Measurements from ENCODE around the gene PDIK1L.

PDIK1L gene

GRCh38 chr1:26111530-26112406 lies at the start of gene PDIK1L:
PDIK1L (plus strand) TSS chr1:26111824; CDS start chr1:26114309, 2,485 bp downstream.
- ChIA-PET CTCF (interaction anchor here (0.7 to 2.5 kb wide), 3 partner anchors 15 to 33 kb away, joined by 3 to 18 read pairs (median 4); no protein-coding TSS in a partner anchor), POLR2A (interaction anchor here (0.9 to 1.8 kb wide), 8 partner anchors 12 to 168 kb away, joined by 3 to 7 read pairs (median 4); partner anchors contain the start of genes CEP85 and SH3BGRL3)
- H3K4me3 ChIP-seq (ENCODE audit: low read depth, low read length) = peak within 1 kb of the TSS; percentile 92
- H3K27ac ChIP-seq (ENCODE audit: extremely low read depth, low read depth, low read length) = peak within 1 kb of the TSS; percentile 87
- no peaks in the 10 kb centered on the region for H3K4me1 ChIP-seq (ENCODE audit: control insufficient read depth, insufficient read depth, low read length)
- no peaks in the 10 kb centered on the region for H3K9me3 ChIP-seq (ENCODE audit: control insufficient read depth, insufficient read depth, low read depth, low read length)
- H3K36me3 ChIP-seq (ENCODE audit: control insufficient read depth in 2 of 2, insufficient read depth in 1 of 2, low read length in 2 of 2) = peaks cover 5 to 27% of the 10 kb centered on the region in 2 experiments; a peak in 2 of 3 replicates
- TF ChIP-seq KLF7 (tag by site-specific recombination; IDR thresholded peaks at IDR 0.05; ENCODE audit: borderline replicate concordance) (0 out of 2 replicates have a peak, but pooled peaks have one; percentile 36), ZNF184 (tag by site-specific recombination; IDR thresholded peaks at IDR 0.05) (peak; percentile 54; the same call in 1 of the 2 replicates), GFI1B (tag by site-specific recombination; IDR thresholded peaks at IDR 0.05) (0 out of 2 replicates have a peak, but pooled peaks have one; percentile 13), REPIN1 (tag by site-specific recombination; IDR thresholded peaks at IDR 0.05; ENCODE audit: low read depth) (peak; percentile 77; the same call in 1 of the 2 replicates), ZNF654 (tag by site-specific recombination; IDR thresholded peaks at IDR 0.05; ENCODE audit: low read depth) (no peak), ZBTB20 (tag by site-specific recombination; IDR thresholded peaks at IDR 0.05) (peak; percentile 88), ZSCAN30 (tag by site-specific recombination; IDR thresholded peaks at IDR 0.05) (peak; percentile 44), ZIC2 (tag by site-specific recombination; IDR thresholded peaks at IDR 0.05) (peak; percentile 34; the same call in 1 of the 2 replicates), ZNF521 (tag by site-specific recombination; IDR thresholded peaks at IDR 0.05) (no peak), ZNF558 (tag by site-specific recombination; IDR thresholded peaks at IDR 0.05) (no peak), ZNF837 (tag by site-specific recombination; IDR thresholded peaks at IDR 0.05) (no peak), ZNF292 (tag by site-specific recombination; IDR thresholded peaks at IDR 0.05; ENCODE audit: borderline replicate concordance, low read depth) (no peak), ZNF214 (tag by site-specific recombination; IDR thresholded peaks at IDR 0.05; ENCODE audit: borderline replicate concordance) (no peak), PRDM1 (tag by site-specific recombination; IDR thresholded peaks at IDR 0.05) (no peak), ZNF514 (tag by site-specific recombination; IDR thresholded peaks at IDR 0.05) (no peak), ZNF792 (tag by site-specific recombination; IDR thresholded peaks at IDR 0.05) (no peak), ZNF266 (tag by site-specific recombination; IDR thresholded peaks at IDR 0.05; ENCODE audit: low read depth) (no peak), ZEB2 (tag by site-specific recombination; IDR thresholded peaks at IDR 0.05) (peak; percentile 96), ZNF600 (tag by site-specific recombination; IDR thresholded peaks at IDR 0.05) (peak; percentile 77), ZNF146 (tag by site-specific recombination; IDR thresholded peaks at IDR 0.05) (0 out of 2 replicates have a peak, but pooled peaks have one; percentile 35), ZSCAN18 (tag by site-specific recombination; IDR thresholded peaks at IDR 0.05) (no peak), ZNF830 (tag by site-specific recombination; IDR thresholded peaks at IDR 0.05; ENCODE audit: low read depth) (no peak), GLIS1 (tag by site-specific recombination; IDR thresholded peaks at IDR 0.05) (peak; percentile 33; the same call in 1 of the 2 replicates), KLF10 (tag by site-specific recombination; IDR thresholded peaks at IDR 0.05) (peak; percentile 100), KLF9 (tag by site-specific recombination; IDR thresholded peaks at IDR 0.05; ENCODE audit: low read depth) (peak; percentile 99)
- TF ChIP-seq, protein P1, sequence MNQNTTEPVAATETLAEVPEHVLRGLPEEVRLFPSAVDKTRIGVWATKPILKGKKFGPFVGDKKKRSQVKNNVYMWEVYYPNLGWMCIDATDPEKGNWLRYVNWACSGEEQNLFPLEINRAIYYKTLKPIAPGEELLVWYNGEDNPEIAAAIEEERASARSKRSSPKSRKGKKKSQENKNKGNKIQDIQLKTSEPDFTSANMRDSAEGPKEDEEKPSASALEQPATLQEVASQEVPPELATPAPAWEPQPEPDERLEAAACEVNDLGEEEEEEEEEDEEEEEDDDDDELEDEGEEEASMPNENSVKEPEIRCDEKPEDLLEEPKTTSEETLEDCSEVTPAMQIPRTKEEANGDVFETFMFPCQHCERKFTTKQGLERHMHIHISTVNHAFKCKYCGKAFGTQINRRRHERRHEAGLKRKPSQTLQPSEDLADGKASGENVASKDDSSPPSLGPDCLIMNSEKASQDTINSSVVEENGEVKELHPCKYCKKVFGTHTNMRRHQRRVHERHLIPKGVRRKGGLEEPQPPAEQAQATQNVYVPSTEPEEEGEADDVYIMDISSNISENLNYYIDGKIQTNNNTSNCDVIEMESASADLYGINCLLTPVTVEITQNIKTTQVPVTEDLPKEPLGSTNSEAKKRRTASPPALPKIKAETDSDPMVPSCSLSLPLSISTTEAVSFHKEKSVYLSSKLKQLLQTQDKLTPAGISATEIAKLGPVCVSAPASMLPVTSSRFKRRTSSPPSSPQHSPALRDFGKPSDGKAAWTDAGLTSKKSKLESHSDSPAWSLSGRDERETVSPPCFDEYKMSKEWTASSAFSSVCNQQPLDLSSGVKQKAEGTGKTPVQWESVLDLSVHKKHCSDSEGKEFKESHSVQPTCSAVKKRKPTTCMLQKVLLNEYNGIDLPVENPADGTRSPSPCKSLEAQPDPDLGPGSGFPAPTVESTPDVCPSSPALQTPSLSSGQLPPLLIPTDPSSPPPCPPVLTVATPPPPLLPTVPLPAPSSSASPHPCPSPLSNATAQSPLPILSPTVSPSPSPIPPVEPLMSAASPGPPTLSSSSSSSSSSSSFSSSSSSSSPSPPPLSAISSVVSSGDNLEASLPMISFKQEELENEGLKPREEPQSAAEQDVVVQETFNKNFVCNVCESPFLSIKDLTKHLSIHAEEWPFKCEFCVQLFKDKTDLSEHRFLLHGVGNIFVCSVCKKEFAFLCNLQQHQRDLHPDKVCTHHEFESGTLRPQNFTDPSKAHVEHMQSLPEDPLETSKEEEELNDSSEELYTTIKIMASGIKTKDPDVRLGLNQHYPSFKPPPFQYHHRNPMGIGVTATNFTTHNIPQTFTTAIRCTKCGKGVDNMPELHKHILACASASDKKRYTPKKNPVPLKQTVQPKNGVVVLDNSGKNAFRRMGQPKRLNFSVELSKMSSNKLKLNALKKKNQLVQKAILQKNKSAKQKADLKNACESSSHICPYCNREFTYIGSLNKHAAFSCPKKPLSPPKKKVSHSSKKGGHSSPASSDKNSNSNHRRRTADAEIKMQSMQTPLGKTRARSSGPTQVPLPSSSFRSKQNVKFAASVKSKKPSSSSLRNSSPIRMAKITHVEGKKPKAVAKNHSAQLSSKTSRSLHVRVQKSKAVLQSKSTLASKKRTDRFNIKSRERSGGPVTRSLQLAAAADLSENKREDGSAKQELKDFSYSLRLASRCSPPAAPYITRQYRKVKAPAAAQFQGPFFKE (tag by site-specific recombination; IDR thresholded peaks at IDR 0.05; ENCODE audit: borderline replicate concordance) = no peak
- TF ChIP-seq, protein P2, sequence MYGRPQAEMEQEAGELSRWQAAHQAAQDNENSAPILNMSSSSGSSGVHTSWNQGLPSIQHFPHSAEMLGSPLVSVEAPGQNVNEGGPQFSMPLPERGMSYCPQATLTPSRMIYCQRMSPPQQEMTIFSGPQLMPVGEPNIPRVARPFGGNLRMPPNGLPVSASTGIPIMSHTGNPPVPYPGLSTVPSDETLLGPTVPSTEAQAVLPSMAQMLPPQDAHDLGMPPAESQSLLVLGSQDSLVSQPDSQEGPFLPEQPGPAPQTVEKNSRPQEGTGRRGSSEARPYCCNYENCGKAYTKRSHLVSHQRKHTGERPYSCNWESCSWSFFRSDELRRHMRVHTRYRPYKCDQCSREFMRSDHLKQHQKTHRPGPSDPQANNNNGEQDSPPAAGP (tag by site-specific recombination; IDR thresholded peaks at IDR 0.05) = peak; percentile 73; the same call in 1 of the 2 replicates
- TF ChIP-seq, protein P3, sequence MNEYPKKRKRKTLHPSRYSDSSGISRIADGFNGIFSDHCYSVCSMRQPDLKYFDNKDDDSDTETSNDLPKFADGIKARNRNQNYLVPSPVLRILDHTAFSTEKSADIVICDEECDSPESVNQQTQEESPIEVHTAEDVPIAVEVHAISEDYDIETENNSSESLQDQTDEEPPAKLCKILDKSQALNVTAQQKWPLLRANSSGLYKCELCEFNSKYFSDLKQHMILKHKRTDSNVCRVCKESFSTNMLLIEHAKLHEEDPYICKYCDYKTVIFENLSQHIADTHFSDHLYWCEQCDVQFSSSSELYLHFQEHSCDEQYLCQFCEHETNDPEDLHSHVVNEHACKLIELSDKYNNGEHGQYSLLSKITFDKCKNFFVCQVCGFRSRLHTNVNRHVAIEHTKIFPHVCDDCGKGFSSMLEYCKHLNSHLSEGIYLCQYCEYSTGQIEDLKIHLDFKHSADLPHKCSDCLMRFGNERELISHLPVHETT (tag by site-specific recombination; IDR thresholded peaks at IDR 0.05) = peak; percentile 61; the same call in 1 of the 2 replicates

Data from HEK293 (cell line).